Measurements from ENCODE around the gene ZNG1A.
"Not testable (repeated sequence)": the region's sequence is repeated elsewhere in the genome, so short reads cannot be mapped to it uniquely, and the experiment has no call there.

The ZNG1A gene

DNA sequence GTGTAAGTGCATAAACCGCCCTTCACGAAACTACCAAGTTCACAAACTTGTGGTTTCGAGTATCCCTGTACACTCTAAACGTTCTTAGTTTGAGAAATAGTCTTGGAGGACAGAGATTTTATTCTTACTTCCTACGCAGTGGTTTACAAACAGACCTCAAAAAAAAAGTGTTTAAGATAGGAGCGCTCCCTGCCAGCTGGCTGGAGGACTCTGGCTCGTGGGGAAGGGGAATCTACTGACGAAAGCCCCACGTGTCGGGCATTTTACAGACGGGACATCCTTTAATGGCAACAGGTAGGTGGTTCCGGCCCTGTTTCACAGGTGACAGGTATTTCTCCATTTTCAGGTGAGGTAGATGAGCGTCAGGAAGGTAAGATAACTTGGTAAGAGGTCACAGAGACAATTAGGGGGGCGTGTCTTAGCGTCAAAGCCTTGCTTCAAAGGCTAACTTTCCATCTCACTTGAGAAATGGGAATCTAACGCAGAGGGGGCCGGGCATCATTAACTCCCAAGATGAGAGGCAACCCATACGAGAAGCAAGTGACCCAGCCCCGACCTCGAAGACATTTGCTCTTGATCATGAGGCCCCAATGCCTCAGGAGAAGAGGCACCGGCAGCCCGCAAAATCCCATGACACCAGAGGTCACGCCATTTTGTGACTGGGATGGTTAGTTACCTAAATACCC lies 573 bp downstream of the ZNG1A start:
- DNase-seq (ENCODE audit: low spot score), result not testable (repeated sequence)

DNA sequence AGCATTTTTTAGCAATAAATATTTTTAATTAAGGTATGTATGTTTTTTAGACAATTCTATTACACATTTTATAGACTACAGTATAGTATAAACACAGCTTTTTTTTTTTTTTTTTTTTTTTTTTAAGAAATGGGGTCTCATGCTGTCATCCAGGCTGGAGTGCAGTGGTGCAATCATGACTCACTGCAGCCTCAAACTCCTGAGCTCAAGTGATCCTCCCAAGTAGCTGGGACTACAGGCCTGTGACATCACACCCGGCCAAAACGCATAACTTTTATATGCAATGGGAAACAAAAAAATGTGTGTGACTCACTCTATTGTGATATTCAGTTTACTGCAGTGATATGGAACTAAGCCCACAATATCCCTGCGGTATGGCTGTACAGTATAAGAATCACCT lies 9.1 kb downstream of the ZNG1A start:
- DNase-seq (ENCODE audit: low spot score), result not testable (repeated sequence)

DNA sequence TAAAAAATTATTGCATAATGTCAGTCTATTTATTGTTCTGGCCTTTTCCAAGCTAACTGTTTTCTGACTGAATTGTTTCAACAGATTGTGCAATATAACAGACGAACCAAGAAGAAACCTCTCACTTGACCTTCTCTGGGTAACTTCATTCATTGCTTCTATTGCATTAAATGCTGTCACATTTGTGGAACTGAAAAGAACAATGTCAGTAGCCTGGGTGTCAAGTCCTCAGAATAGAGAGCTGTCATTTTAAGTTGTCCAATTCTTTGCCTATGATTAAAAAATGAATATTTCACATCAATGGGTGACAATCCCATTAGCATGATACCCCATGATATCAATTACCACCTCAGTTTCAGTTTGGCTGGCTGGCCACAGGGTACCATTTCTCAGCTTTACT lies 19.0 kb downstream of the ZNG1A start:
- not testable (repeated sequence) for DNase-seq (ENCODE audit: low spot score)

DNA sequence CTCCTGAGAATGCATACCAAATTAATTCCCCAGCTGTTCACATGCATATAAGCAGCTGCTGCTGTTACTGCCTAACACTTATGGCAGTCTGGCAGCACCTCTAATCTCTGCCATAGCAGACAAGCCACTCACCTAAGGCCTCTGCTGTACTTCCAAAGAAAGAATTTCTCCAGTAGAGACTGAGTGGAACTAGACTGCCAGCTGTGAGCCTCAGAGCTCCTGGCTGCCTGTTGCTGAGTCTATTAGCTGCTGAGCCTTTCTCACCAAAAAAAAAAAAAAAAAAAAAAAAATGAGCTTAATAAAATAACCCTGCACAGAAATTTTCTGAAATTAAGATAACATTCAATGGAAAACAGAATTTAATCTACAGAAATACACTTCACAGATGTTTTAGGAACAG lies 27.7 kb downstream of the ZNG1A start:
- DNase-seq (ENCODE audit: low spot score), result not testable (repeated sequence)

DNA sequence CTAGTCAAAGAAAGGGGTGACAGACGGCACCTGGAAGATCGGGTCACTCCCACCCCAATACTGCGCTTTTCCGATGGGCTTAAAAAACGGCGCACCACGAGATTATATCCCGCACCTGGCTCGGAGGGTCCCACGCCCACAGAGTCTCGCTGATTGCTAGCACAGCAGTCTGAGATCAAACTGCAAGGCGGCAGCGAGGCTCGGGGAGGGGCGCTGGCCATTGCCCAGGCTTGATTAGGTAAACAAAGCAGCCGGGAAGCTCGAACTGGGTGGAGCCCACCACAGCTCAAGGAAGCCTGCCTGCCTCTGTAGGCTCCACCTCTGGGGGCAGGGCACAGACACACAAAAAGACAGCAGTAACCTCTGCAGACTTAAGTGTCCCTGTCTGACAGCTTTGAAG lies 39.0 kb downstream of the ZNG1A start:
- not testable (repeated sequence) for DNase-seq (ENCODE audit: low spot score)

DNA sequence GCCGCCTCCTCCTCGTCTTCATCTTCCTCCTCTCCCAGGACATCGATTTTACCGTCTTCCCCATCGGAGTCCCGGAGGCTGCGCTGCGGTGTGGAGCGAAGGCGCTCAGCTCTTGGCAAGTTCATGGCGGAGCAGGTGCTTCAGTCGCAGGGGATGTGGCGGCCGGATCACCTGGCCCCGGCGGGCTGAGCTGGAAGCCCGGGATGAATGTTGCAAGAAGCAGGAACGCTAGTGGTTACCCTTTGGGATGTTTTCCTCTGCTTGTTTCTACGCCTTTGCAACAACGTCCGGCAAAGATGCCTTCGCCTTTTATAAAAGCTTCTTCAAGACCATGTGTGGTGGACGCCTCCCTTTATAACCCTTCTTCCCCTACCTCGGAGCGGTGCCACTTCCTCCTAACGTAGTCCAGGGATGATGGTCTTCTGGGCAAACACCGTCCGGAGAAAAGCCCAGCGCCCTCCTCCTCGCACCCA lies 60.8 kb downstream of the ZNG1A start, which contains the start of gene FOXD4:
TSS of gene FOXD4 (minus strand) at position 423 of the 473 bp plus-strand sequence. CDS start at position 125, 298 bp downstream.
- not testable (repeated sequence) for DNase-seq (ENCODE audit: low spot score)

DNA sequence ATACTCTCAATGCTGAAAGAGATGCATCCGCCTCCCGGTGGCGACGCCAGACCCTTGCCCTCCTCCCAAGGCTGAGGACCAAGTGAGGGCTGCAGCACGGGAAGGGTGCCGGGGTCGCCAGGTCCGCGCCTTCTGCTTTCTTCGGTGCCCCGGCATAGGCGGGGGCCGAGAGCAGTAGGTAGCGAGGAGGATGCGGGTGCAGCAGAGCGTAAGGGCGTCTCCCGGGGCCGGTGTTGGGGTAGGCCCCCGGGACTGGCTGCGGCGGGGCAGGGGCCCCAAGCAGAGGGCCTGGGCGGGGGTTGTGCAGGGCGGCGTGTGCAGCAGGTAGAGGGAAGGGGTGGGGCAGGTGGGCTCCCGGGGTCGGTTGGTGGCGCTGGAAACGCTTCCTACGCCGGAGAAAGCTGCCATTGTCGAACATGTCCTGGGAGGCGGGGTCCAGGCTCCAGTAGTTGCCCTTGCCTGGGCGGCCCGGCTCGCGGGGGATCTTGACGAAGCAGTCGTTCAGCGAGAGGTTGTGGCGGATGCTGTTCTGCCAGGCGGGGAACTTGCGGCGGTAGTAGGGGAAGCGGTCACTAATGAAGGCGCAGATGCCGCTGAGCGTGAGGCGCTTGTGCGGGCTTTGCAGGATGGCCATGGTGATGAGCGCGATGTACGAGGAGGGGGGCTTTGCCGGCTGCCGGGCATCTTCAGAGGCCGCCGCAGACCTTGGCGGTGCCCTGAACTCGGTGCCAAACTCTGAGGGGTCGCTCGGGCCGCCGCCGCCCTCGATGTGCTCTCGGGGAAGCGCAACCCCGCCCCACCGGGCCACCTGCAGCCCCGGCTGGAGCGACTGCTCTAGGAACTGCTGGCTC lies 61.5 kb downstream of the ZNG1A start:
- not testable (repeated sequence) for DNase-seq (ENCODE audit: low spot score)

DNA sequence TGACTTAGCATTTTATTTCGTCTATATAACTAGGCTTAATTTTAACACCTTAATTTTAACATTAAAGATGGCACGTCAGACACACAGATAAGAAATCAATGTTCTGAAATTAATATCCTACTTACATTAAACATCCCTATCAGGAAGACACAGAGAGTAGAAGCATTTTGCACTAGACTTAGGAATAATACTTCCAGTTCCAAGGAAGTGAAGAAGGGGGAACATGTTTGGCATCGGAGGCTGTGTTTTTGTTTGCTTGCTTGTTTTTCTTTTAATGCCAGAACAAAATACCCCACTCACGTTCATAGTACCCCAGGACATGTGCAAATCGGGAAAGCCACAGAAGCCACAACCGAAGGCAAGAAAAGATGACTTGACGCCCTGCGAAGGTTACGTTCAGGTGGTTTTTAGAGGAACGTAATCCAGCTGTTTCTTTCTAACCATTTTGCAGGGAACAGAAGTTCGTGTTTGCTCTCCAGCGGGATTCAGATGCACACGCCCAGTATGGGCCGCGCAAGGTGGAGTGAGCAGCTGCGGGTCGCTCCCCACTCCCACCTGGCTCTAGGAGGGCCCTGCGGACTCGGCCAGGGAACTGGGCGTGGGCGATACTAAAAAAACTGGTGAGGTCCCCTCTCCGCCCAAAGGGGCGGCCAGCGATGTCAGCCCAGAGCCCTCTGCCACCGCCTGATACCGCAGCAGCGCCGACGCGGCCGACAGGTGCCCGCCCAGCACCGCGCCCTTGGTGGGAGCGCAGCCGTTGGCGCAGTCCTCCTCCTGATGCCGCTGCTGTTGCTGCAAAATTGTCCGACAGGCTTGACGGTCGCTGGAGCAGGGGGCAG lies 62.4 kb downstream of the ZNG1A start:
- DNase-seq (ENCODE audit: low spot score), result not testable (repeated sequence)

DNA sequence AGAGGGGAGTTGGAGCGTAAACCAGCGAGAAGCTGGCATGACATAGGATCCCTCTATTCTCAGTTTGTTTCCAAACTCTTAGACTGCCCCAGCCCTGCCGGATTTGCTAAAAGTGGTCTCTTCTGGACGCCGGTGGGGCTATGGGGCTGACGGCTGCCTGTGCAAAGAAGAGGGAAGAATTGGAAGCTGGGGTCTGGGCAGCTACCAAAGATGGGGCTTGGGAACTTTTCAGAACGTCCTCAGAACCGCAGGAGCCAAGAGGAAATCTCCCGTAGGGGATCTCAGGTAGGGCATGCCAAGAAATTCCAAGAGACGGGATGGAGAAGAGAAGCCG lies 63.8 kb downstream of the ZNG1A start:
- DNase-seq (ENCODE audit: low spot score), result not testable (repeated sequence)

DNA sequence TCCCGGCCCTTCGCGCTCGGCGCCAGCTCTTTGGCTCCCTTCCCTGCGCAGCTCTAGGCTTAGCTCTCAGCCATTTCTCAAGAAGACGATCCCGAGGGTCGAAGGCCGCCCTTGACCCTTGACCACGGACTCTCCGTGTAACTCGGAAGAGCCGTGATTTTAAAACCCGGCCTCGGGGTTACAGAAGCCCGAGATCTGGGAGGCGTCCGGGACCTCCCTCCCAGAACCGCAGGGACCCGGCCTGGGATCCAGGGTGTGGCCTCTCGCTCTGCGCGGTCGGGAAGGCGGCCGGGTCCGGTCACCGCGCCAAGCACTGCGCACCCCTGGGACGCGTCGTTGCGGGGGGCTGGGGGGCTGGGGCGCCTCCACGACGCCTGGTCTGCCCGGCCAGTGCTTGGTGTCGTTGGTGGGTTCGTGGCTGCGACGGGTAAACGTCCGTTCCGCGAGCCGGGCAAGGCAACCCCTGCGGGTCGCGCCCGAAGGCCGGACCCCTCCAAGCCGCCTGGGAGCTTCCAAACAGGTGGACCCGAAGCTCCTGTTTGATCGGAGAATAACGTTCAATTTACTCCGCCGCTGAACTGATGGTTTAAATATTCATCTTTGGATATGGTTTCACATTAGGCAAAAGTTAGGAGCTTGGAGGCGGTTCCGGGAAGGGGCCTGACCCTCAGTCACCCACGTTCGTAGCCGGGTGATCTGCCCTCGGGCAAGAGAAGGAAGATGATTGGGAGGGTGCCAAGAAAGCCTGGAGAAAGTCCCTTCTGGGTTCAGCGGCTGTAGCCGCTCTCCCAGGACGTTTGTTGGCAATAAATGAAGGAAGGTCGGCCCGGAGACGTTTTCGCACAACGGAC lies 64.4 kb downstream of the ZNG1A start:
- DNase-seq (ENCODE audit: low spot score), result not testable (repeated sequence)

DNA sequence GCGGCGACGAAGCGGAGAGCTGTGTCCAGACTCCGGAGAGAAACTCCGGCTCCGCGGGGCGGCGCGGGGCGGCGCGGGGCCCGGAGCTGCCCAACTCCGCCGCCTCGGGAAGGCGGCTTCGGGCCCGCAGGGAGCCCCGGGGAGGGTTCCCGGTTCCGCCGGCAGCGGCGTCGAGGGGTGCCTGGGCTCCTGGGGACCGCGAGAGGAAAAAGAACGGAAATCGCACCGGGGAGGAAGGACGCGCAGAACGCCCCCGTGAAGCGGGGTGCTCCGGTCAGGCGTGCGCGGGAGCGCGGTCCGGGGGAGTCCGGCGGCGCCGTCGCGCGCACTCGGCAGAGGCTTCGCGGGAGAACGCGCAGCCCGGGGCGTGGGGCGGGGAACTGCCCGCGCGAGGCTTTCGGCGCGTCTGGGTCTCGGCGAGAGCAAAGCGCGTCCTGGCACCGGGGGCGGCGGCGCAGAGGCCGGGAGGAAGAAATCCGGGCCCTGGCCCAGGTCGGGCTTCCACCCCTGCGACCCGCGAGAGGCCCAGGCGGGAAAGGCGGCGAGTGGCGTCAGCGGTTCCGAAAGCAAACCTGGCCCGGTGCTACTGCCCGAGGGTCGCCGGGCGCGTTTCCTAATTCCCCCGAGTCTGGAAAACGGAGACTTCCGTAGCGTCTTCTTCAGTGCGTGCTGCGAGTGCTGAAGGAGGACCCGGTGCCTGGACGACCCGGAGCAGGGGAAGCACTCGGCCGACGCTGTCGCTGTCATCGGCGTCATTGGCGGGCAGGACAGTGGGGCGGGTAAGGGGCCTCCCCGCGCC lies 65.2 kb downstream of the ZNG1A start:
- DNase-seq (ENCODE audit: low spot score), result not testable (repeated sequence)

DNA sequence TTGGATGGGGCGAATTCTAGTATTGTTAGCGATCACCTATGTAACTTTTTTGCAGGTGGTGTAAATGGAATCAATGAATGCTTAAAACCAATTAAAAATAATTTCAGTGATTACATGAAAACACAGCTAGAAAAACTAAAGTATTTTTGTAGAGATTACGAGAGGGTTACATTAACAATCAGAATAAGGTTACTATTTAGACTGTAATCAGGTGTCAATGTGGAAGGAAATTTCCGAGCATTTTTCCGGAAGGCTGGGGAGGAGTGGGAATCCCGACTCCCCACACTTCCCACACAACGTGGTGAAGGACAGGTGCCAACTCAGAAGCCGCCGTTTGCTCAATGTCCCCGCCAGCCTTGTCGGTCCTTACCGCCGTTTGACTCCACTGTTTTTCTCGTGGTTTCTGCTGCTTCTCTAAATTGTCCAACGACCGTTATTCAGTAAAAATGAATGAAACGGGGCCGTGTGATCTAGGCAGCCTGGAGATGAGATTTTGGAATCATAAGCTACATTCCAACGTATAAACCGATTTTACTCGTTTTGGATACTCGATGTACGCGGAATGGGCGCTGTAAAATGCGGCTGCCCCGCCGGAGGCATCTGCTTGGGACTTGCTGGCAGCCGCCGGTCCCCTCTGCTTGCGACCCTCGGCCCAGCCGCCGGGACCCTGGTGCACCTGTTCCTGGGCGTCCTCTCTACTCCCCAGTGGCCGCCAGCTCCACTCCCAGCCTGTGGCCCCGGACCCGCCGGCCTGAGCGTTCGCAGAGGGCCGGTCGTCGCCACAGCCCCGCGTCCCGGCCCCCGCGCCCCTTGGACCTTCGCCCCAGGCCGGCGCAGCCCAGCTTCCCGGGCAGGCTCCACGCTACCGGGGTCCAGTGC lies 66.0 kb downstream of the ZNG1A start:
- DNase-seq (ENCODE audit: low spot score), result not testable (repeated sequence)

DNA sequence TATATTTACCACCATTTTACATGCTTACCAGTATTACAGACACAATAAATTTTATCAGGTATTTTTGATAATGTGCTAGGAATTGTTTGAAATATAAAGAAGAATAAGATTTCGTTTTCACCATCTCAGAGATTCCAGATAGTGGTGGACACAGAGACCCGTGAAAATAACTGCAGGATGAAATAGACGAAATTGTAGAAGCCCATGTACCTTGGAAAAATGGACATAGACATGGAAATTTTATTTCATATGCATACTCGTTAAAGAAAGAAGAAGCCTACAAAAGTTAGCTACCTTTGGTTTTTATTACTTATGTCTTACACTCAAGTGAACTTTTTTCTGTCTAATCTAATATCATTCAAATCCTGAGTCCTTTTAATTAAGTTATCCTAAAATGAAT lies 68.2 kb downstream of the ZNG1A start:
- not testable (repeated sequence) for DNase-seq (ENCODE audit: low spot score)

DNA sequence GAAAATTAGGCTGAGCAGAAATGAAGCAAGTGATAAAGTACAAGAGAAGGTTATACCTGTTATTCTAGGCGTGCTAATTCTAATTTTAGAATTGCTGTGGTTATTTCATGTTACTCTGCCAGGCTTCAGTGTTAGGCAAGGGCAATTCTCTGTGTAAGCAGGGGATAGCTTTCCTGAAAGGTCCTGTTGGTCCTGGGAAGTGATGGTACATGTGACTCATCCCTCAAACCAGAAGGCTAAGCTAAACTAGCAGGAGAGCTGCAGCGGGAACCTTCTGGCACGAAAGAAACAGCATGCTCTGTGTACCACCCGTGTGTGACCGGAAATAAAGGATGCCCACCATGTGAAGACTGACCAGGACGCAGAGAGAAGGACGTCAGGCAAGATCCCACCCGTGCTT lies 69.3 kb downstream of the ZNG1A start:
- DNase-seq (ENCODE audit: low spot score), result not testable (repeated sequence)

DNA sequence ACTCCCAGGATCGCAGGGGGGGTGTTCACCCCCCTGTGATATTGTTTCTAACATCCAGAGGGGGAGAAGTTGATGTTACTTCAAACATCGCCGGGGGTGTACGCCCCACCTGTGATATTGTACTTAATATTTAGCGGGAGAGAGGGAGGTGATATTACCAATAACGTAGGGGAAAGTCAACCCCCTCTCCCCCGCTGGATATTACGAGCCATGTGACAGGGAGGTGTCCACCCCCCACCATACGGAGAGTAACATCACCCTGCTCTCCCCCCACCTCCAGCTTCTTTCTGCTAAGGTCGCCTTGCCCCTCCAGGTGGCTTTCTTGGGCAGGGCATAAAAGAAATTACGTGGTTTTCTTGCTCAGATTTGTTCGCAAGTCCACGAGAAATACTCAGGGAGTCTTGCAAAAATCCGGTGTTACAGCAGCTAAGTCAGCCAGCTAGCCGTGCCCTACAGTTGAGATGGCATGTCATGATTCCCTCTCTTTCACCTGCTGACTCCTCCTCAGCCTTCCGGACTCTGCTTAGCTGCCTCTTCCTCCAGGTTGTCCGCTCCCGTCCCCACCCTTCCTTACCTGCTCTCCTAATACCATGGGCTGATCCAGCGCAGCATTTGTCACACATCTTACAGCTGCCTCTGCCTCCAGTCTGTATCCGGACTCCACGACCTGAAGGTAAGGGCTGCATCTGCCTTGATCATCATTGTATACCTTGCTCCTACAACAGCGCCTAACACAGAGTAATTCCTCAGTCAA lies 69.9 kb downstream of the ZNG1A start:
- DNase-seq (ENCODE audit: low spot score), result not testable (repeated sequence)

DNA sequence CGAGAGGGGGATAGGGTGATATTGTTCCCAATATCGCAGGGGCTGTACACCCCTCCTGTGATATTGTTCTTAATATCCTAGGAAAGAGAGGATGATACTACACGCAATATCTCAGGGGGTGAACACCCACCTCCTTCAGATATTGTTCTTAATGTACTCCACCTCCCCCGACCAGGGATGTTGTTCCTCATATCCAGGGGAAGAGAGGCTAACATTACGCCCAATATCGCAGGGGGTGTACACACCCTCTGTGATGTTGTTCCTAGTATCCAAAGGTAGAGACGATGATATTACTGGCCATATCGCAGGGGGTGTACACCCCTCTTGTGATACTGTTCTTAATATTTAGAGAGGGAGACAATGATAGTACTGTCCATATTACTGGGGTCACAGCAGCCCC lies 72.9 kb downstream of the ZNG1A start:
- not testable (repeated sequence) for DNase-seq (ENCODE audit: low spot score)

DNA sequence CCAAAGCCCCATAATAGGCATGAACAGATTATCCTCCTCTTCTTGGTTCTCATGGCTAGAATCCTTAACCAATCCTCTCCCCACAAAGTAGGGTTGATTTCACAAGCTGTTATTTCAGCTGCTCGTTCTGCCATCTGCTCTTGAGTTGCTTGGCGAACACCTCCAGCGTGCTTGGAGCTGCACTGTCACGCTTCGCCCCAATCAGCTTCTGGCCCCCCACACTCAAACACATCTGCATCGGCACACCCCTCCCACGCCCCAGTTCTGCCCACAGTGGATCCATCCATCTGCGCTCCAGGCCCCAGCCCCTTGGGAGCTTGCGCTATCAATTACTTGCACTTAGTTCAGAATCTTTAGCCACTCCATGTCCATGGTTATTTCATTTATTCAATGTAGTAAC lies 78.4 kb downstream of the ZNG1A start:
- DNase-seq (ENCODE audit: low spot score), result not testable (repeated sequence)

DNA sequence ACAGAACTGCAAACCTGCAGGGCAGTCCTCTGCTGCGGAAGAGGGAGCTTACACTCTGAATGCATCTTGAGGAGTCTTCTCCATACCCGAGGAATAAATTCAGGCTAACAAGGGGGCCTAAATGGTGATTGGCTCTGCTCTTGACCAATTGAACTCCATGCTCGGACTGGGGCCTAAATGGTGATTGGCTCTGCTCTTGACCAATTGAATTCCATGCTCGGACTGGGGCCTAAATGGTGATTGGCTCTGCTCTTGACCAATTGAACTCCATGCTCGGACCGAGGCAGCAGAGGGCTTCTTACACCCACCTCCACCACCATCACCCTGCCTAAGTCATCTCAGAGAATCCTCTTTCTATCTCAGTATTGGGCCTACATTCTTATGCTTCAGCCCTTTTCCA lies 79.0 kb downstream of the ZNG1A start:
- not testable (repeated sequence) for DNase-seq (ENCODE audit: low spot score)

DNA sequence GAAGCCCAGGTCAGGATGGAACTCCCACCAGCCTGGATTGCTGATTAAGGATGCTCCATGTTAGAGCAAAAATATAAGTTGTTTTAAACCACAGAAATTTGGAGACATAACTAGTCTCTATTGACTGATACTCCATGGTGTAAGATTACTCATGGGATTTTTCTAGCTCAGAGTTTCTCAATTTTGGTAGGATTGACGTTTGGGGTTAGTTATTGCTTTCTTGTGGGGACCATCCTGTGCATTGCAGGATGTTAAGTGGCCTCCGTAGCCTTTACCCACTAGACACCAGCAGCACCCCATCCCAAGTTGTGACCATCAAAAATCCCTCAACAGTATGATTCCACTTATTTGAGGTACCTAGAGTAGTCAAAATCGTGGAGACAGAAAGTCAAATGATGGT lies 80.1 kb downstream of the ZNG1A start:
- not testable (repeated sequence) for DNase-seq (ENCODE audit: low spot score)

All from CD4-positive, alpha-beta T cell treated with Interleukin-15 for 4 hours (primary cell).